ENCODE data around the gene ITSN1.

Gene ITSN1

DNA sequence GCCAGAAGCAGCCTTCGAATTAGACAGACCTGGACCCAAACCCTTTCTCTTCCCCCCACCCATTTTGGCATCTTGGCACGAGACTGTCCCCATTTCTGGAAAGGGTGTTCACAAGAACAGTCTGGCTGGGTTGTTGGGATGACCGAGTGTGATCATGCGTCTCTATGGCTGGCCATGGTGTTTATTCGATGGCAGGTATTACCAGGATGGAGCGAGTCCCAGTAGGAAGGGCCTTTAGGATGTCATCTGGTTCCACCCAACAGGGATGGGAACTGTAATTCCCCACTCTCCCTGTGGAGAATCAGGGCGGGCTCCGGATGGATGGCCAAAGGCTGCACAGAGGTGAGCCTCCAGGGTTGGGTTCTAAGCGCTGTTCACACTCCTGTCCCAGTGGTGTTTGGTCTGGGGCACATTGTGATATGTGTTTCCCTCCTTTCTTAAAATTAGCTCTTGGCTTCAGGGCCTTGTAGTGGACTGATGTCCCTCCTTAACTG is 306.7 kb downstream of the ITSN1 start:
- DNase-seq (ENCODE audit: insufficient read length, low spot score) (no peak), FAIRE-seq (no peak)
- TF ChIP-seq, protein P1, sequence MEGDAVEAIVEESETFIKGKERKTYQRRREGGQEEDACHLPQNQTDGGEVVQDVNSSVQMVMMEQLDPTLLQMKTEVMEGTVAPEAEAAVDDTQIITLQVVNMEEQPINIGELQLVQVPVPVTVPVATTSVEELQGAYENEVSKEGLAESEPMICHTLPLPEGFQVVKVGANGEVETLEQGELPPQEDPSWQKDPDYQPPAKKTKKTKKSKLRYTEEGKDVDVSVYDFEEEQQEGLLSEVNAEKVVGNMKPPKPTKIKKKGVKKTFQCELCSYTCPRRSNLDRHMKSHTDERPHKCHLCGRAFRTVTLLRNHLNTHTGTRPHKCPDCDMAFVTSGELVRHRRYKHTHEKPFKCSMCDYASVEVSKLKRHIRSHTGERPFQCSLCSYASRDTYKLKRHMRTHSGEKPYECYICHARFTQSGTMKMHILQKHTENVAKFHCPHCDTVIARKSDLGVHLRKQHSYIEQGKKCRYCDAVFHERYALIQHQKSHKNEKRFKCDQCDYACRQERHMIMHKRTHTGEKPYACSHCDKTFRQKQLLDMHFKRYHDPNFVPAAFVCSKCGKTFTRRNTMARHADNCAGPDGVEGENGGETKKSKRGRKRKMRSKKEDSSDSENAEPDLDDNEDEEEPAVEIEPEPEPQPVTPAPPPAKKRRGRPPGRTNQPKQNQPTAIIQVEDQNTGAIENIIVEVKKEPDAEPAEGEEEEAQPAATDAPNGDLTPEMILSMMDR (IDR thresholded peaks at IDR 0.05; ENCODE audit: insufficient read depth, missing control alignments), result no peak

Data from D721Med (cell line).